ENCODE results near the gene TRPC1.

The TRPC1 gene

GRCh38 chr3:142782616-142783015 is 58.8 kb downstream of the TRPC1 start:
- Mint-ChIP-seq H3K9me3 (peaks cover 6% of the 10 kb centered on the region), H3K4me1 (ENCODE audit: low read depth) (no peaks in the 10 kb centered on the region), H3K27ac (no peak overlapping the region), H3K4me3 (no peak overlapping the region), H3K36me3 (ENCODE audit: low read depth) (no peaks in the 10 kb centered on the region), H3K27me3 (no peaks in the 10 kb centered on the region)
- intact Hi-C loops (cut with micrococcal nuclease): no loop called here

GRCh38 chr3:142784228-142784627 is 60.4 kb downstream of the TRPC1 start:
- Mint-ChIP-seq H3K4me1 (ENCODE audit: low read depth) (no peaks in the 10 kb centered on the region), H3K36me3 (ENCODE audit: low read depth) (no peaks in the 10 kb centered on the region), H3K4me3 (no peak overlapping the region), H3K9me3 (peaks cover 6% of the 10 kb centered on the region), H3K27me3 (no peaks in the 10 kb centered on the region), H3K27ac (no peak overlapping the region)
- intact Hi-C loops (cut with micrococcal nuclease): no loop called here

- Mint-ChIP-seq H3K36me3 (ENCODE audit: low read depth) (no peaks in the 10 kb centered on the region), H3K27me3 (no peaks in the 10 kb centered on the region), H3K9me3 (peaks cover 6% of the 10 kb centered on the region), H3K4me1 (ENCODE audit: low read depth) (no peaks in the 10 kb centered on the region), H3K4me3 (no peak overlapping the region), H3K27ac (no peak overlapping the region)
- intact Hi-C loops (cut with micrococcal nuclease): no loop called here
Observed at GRCh38 chr3:142785996-142786395, 62.2 kb downstream of the TRPC1 start.

- H3K4me3 Mint-ChIP-seq: no peak overlapping the region
- no peaks in the 10 kb centered on the region for H3K4me1 Mint-ChIP-seq (ENCODE audit: low read depth)
Observed at GRCh38 chr3:142787719-142788118, 63.9 kb downstream of the TRPC1 start.

GRCh38 chr3:142794508-142794907 is 70.7 kb downstream of the TRPC1 start:
- Mint-ChIP-seq H3K9me3 (no peaks in the 10 kb centered on the region), H3K27ac (no peak overlapping the region), H3K27me3 (no peaks in the 10 kb centered on the region), H3K4me1 (ENCODE audit: low read depth) (no peaks in the 10 kb centered on the region), H3K36me3 (ENCODE audit: low read depth) (no peaks in the 10 kb centered on the region), H3K4me3 (no peak overlapping the region)
- intact Hi-C loops (cut with micrococcal nuclease): no loop called here

More at GRCh38 chr3:142787719-142788118, 63.9 kb downstream of the TRPC1 start:
- intact Hi-C loops (cut with micrococcal nuclease): no loop called here
- Mint-ChIP-seq H3K27me3 (no peaks in the 10 kb centered on the region), H3K27ac (no peak overlapping the region), H3K36me3 (ENCODE audit: low read depth) (no peaks in the 10 kb centered on the region), H3K9me3 (peaks cover 2% of the 10 kb centered on the region)

GRCh38 chr3:142795332-142795731 is 71.5 kb downstream of the TRPC1 start:
- no peaks in the 10 kb centered on the region for H3K27me3 Mint-ChIP-seq
- H3K9me3 Mint-ChIP-seq: no peaks in the 10 kb centered on the region
- no peaks in the 10 kb centered on the region for H3K36me3 Mint-ChIP-seq (ENCODE audit: low read depth)
- no peak overlapping the region for H3K27ac Mint-ChIP-seq
- intact Hi-C loops (cut with micrococcal nuclease): no loop called here
- no peak overlapping the region for H3K4me3 Mint-ChIP-seq
- H3K4me1 Mint-ChIP-seq (ENCODE audit: low read depth): no peaks in the 10 kb centered on the region

- Mint-ChIP-seq H3K4me1 (ENCODE audit: low read depth) (no peaks in the 10 kb centered on the region), H3K27ac (no peak overlapping the region), H3K9me3 (no peaks in the 10 kb centered on the region), H3K4me3 (no peak overlapping the region), H3K27me3 (no peaks in the 10 kb centered on the region), H3K36me3 (ENCODE audit: low read depth) (no peaks in the 10 kb centered on the region)
- intact Hi-C loops (cut with micrococcal nuclease): no loop called here
Observed at GRCh38 chr3:142796823-142797222, 73.0 kb downstream of the TRPC1 start.

GRCh38 chr3:142801746-142802145 is 77.9 kb downstream of the TRPC1 start:
- no peak overlapping the region for H3K27ac Mint-ChIP-seq

GRCh38 chr3:142802891-142803290 is 79.1 kb downstream of the TRPC1 start:
- H3K27me3 Mint-ChIP-seq: no peaks in the 10 kb centered on the region
- no peaks in the 10 kb centered on the region for H3K4me1 Mint-ChIP-seq (ENCODE audit: low read depth)
- no peak overlapping the region for H3K27ac Mint-ChIP-seq
- intact Hi-C loops (cut with micrococcal nuclease): no loop called here
- H3K4me3 Mint-ChIP-seq: no peak overlapping the region
- H3K36me3 Mint-ChIP-seq (ENCODE audit: low read depth): no peaks in the 10 kb centered on the region
- no peaks in the 10 kb centered on the region for H3K9me3 Mint-ChIP-seq

More at GRCh38 chr3:142801746-142802145, 77.9 kb downstream of the TRPC1 start:
- Mint-ChIP-seq H3K4me1 (ENCODE audit: low read depth) (no peaks in the 10 kb centered on the region), H3K27me3 (no peaks in the 10 kb centered on the region), H3K36me3 (ENCODE audit: low read depth) (no peaks in the 10 kb centered on the region), H3K9me3 (no peaks in the 10 kb centered on the region), H3K4me3 (no peak overlapping the region)
- intact Hi-C loops (cut with micrococcal nuclease): no loop called here

GRCh38 chr3:142808103-142808917 is 84.5 kb downstream of the TRPC1 start:
- Mint-ChIP-seq H3K27ac (no peak overlapping the region), H3K4me1 (ENCODE audit: low read depth) (no peaks in the 10 kb centered on the region), H3K27me3 (peaks cover 2% of the 10 kb centered on the region), H3K36me3 (ENCODE audit: low read depth) (no peaks in the 10 kb centered on the region), H3K9me3 (no peaks in the 10 kb centered on the region), H3K4me3 (no peak overlapping the region)
- intact Hi-C loops (cut with micrococcal nuclease): no loop called here

- Mint-ChIP-seq H3K36me3 (ENCODE audit: low read depth) (no peaks in the 10 kb centered on the region), H3K27ac (no peak overlapping the region), H3K4me1 (ENCODE audit: low read depth) (no peaks in the 10 kb centered on the region), H3K9me3 (no peaks in the 10 kb centered on the region), H3K27me3 (peaks cover 2% of the 10 kb centered on the region), H3K4me3 (no peak overlapping the region)
- intact Hi-C loops (cut with micrococcal nuclease): no loop called here
Observed at GRCh38 chr3:142809259-142809658, 85.4 kb downstream of the TRPC1 start.

- Mint-ChIP-seq H3K27ac (no peak overlapping the region), H3K27me3 (peaks cover 2% of the 10 kb centered on the region), H3K4me3 (no peak overlapping the region), H3K36me3 (ENCODE audit: low read depth) (no peaks in the 10 kb centered on the region), H3K9me3 (no peaks in the 10 kb centered on the region), H3K4me1 (ENCODE audit: low read depth) (no peaks in the 10 kb centered on the region)
- intact Hi-C loops (cut with micrococcal nuclease): no loop called here
Observed at GRCh38 chr3:142815803-142816202, 92.0 kb downstream of the TRPC1 start.

GRCh38 chr3:142817356-142817755 is 93.5 kb downstream of the TRPC1 start:
- intact Hi-C loops (cut with micrococcal nuclease): no loop called here
- Mint-ChIP-seq H3K27ac (no peak overlapping the region), H3K4me1 (ENCODE audit: low read depth) (no peaks in the 10 kb centered on the region), H3K36me3 (ENCODE audit: low read depth) (no peaks in the 10 kb centered on the region), H3K27me3 (no peaks in the 10 kb centered on the region), H3K4me3 (no peak overlapping the region), H3K9me3 (no peaks in the 10 kb centered on the region)

- Mint-ChIP-seq H3K4me3 (no peak overlapping the region), H3K27ac (no peak overlapping the region), H3K4me1 (ENCODE audit: low read depth) (no peaks in the 10 kb centered on the region), H3K9me3 (no peaks in the 10 kb centered on the region), H3K36me3 (ENCODE audit: low read depth) (no peaks in the 10 kb centered on the region), H3K27me3 (no peaks in the 10 kb centered on the region)
- intact Hi-C loops (cut with micrococcal nuclease): no loop called here
Observed at GRCh38 chr3:142817897-142818296, 94.1 kb downstream of the TRPC1 start.

GRCh38 chr3:142818651-142819050 is 94.8 kb downstream of the TRPC1 start:
- intact Hi-C loops (cut with micrococcal nuclease): no loop called here
- Mint-ChIP-seq H3K27ac (no peak overlapping the region), H3K4me1 (ENCODE audit: low read depth) (no peaks in the 10 kb centered on the region), H3K9me3 (no peaks in the 10 kb centered on the region), H3K27me3 (no peaks in the 10 kb centered on the region), H3K36me3 (ENCODE audit: low read depth) (no peaks in the 10 kb centered on the region), H3K4me3 (no peak overlapping the region)
